Neural crest cell (in vitro differentiated cells): ENCODE data around the gene ATXN7L1. TPM values are rescaled to one million over a fixed set of nuclear protein-coding genes. Genes with fewer than 3 reads are reported as not detected.

Source experiments
- DNase-seq: peaks from one replicate; pipeline ENCODE4 v3.0.0; 2021; ENCODE audit warnings: low read depth, mixed read lengths, low spot score
- H3K27ac Mint-ChIP-seq: one replicate; pipeline ENCODE4 v1.8.0; 2021; ENCODE audit warnings: mild to moderate bottlenecking, mixed read lengths; ENCODE audit not compliant: unreplicated experiment
- H3K27me3 Mint-ChIP-seq: 2 replicates; pipeline ENCODE4 v1.8.0; 2021; ENCODE audit warnings: low read depth, mild to moderate bottlenecking, mixed read lengths
- H3K36me3 Mint-ChIP-seq: 2 replicates; pipeline ENCODE4 v1.8.0; 2021; ENCODE audit warnings: low read depth, mild to moderate bottlenecking, mixed read lengths
- H3K4me1 Mint-ChIP-seq: 2 replicates; pipeline ENCODE4 v1.8.0; 2021; ENCODE audit warnings: mixed read lengths
- H3K4me3 Mint-ChIP-seq: one replicate; pipeline ENCODE4 v1.8.0; 2021; ENCODE audit warnings: mild to moderate bottlenecking, mixed read lengths
- H3K9me3 Mint-ChIP-seq: 2 replicates; pipeline ENCODE4 v1.8.0; 2021; ENCODE audit warnings: mixed read lengths
- CTCF ChIP-seq: fragments of 200-600 bp; sonication (generic); conservative IDR thresholded peaks from 2 replicates; pipeline ENCODE4 v1.5.0; 2021; ENCODE audit warnings: antibody characterized with exemption, mild to moderate bottlenecking
- total RNA-seq: library from RNA; stranded (reverse); gene quantifications from 2 replicates; pipeline ENCODE4 v1.2.1, GENCODE V29; 2021

The ATXN7L1 gene
- total RNA-seq, 1 donor from 2014 or later, result 14.4 TPM

- no peaks in the 10 kb centered on the region for H3K27me3 Mint-ChIP-seq
- DNase-seq, result no peak
- H3K36me3 Mint-ChIP-seq, result peaks cover 6% of the 10 kb centered on the region
- H3K4me3 Mint-ChIP-seq, result no peak overlapping the region
- TF ChIP-seq CTCF, result no peak
- peaks cover 20% of the 10 kb centered on the region for H3K4me1 Mint-ChIP-seq
- no peaks in the 10 kb centered on the region for H3K9me3 Mint-ChIP-seq
- H3K27ac Mint-ChIP-seq, result no peak overlapping the region
Measured at GRCh38 chr7:105811189-105811847, 65.1 kb downstream of the ATXN7L1 start.

GRCh38 chr7:105810556-105810955 lies 65.8 kb downstream of the ATXN7L1 start:
- no peaks in the 10 kb centered on the region for H3K27me3 Mint-ChIP-seq
- TF ChIP-seq CTCF, result no peak
- H3K36me3 Mint-ChIP-seq, result peaks cover 6% of the 10 kb centered on the region
- H3K27ac Mint-ChIP-seq, result no peak overlapping the region
- H3K4me3 Mint-ChIP-seq, result no peak overlapping the region
- no peaks in the 10 kb centered on the region for H3K9me3 Mint-ChIP-seq
- peaks cover 20% of the 10 kb centered on the region for H3K4me1 Mint-ChIP-seq
- no peak for DNase-seq

GRCh38 chr7:105808703-105809590 lies 67.5 kb downstream of the ATXN7L1 start:
- no peak for DNase-seq
- no peak overlapping the region for H3K4me3 Mint-ChIP-seq
- H3K36me3 Mint-ChIP-seq, result peaks cover 6% of the 10 kb centered on the region
- no peak for TF ChIP-seq CTCF
- H3K27ac Mint-ChIP-seq, result peak overlapping the region; percentile 21
- H3K9me3 Mint-ChIP-seq, result no peaks in the 10 kb centered on the region
- H3K4me1 Mint-ChIP-seq, result peaks cover 22% of the 10 kb centered on the region
- no peaks in the 10 kb centered on the region for H3K27me3 Mint-ChIP-seq

GRCh38 chr7:105808209-105808608 lies 68.2 kb downstream of the ATXN7L1 start:
- Mint-ChIP-seq H3K4me3 (no peak overlapping the region), H3K27me3 (no peaks in the 10 kb centered on the region), H3K9me3 (no peaks in the 10 kb centered on the region), H3K36me3 (peaks cover 6% of the 10 kb centered on the region), H3K27ac (no peak overlapping the region), H3K4me1 (peaks cover 22% of the 10 kb centered on the region)
- TF ChIP-seq CTCF, result no peak
- DNase-seq, result no peak

GRCh38 chr7:105807448-105807762 lies 69.0 kb downstream of the ATXN7L1 start:
- H3K4me1 Mint-ChIP-seq, result peaks cover 22% of the 10 kb centered on the region
- no peaks in the 10 kb centered on the region for H3K27me3 Mint-ChIP-seq
- no peak for DNase-seq
- no peak for TF ChIP-seq CTCF
- H3K27ac Mint-ChIP-seq, result no peak overlapping the region
- H3K4me3 Mint-ChIP-seq, result no peak overlapping the region
- H3K36me3 Mint-ChIP-seq, result peaks cover 6% of the 10 kb centered on the region
- no peaks in the 10 kb centered on the region for H3K9me3 Mint-ChIP-seq
